ENCODE data around the gene INO80E. TPM values are rescaled to one million over a fixed set of nuclear protein-coding genes. Genes with fewer than 3 reads are reported as not detected.

INO80E gene
- total and polyA plus RNA-seq, 10 donors, result 47.9 to 93.3 (median 71.7) TPM

- no peak for TF ChIP-seq POLR2AphosphoS5 (IDR thresholded peaks at IDR 0.05)
- TF ChIP-seq POLR2A (IDR thresholded peaks at IDR 0.05), result no peak
- no peak for TF ChIP-seq CTCF (IDR thresholded peaks at IDR 0.05 in 8 of 11, conservative IDR thresholded peaks at IDR 0.05 in 3 of 11)
- peaks cover 0 to 19% (median 12%) of the 10 kb centered on the region in 6 donors for H3K4me1 ChIP-seq
- H3K27me3 ChIP-seq (replicated peaks in 1 of 7), result peaks cover 0 to 8% (median 0%) of the 10 kb centered on the region in 7 donors
- H3K9me3 ChIP-seq, result no peaks in the 10 kb centered on the region
- no peak overlapping the region for H3K4me3 ChIP-seq
- WGBS, 5 donors, result 79 to 90% (median 87%) methylated on average over 15 to 17 of the region's 17 CpGs
- DNase-seq, result peak; percentile 58
- intact Hi-C loops (cut with DNase I; ENCODE audit: low total_unique reads), result loop anchor here (5.0 kb wide), 1 partner anchor 42 kb away; the partner anchor contains the start of gene TMEM219
- no peak overlapping the region for H3K27ac ChIP-seq
- H3K36me3 ChIP-seq, result peaks cover 0 to 74% (median 20%) of the 10 kb centered on the region in 6 donors
These were observed 7.8 kb downstream of the INO80E start for GRCh38 chr16:30003670-30004423.

- no peak overlapping the region for H3K27ac ChIP-seq
- H3K4me3 ChIP-seq, result no peak overlapping the region
- WGBS, 5 donors, result 62 to 76% (median 72%) methylated on average over 11 to 19 of the region's 19 CpGs
- peak; percentile 70 for DNase-seq
- peak in 1 of 3 donors; percentile 56 for TF ChIP-seq POLR2AphosphoS5 (IDR thresholded peaks at IDR 0.05)
- no peak for TF ChIP-seq CTCF (IDR thresholded peaks at IDR 0.05 in 8 of 11, conservative IDR thresholded peaks at IDR 0.05 in 3 of 11)
- no peak for TF ChIP-seq POLR2A (IDR thresholded peaks at IDR 0.05)
- peaks cover 0 to 70% (median 20%) of the 10 kb centered on the region in 6 donors for H3K36me3 ChIP-seq
- H3K9me3 ChIP-seq, result no peaks in the 10 kb centered on the region
- peaks cover 0 to 19% (median 12%) of the 10 kb centered on the region in 6 donors for H3K4me1 ChIP-seq
- intact Hi-C loops (cut with DNase I; ENCODE audit: low total_unique reads), result loop anchor here (5.0 kb wide), 1 partner anchor 42 kb away; the partner anchor contains the start of gene TMEM219
- H3K27me3 ChIP-seq (replicated peaks in 1 of 7), result peaks cover 0 to 14% (median 4%) of the 10 kb centered on the region in 7 donors
These were observed 8.4 kb downstream of the INO80E start for GRCh38 chr16:30004424-30004776.

GRCh38 chr16:30004811-30005242, 8.8 kb downstream of the INO80E start:
- Histone ChIP-seq H3K27ac (no peak overlapping the region), H3K4me1 (peaks cover 0 to 20% (median 13%) of the 10 kb centered on the region in 6 donors)
- intact Hi-C loops (cut with DNase I; ENCODE audit: low total_unique reads), result loop anchor here (5.0 kb wide), 2 partner anchors 43 to 308 kb away; partner anchors contain the start of gene TMEM219

GRCh38 chr16:30005341-30006094, 9.5 kb downstream of the INO80E start:
- H3K9me3 ChIP-seq, result no peaks in the 10 kb centered on the region
- peaks cover 0 to 27% (median 19%) of the 10 kb centered on the region in 6 donors for H3K4me1 ChIP-seq
- 57 to 69% (median 67%) methylated on average over 14 to 35 of the region's 35 CpGs for whole genome bisulfite sequencing, 5 donors
- H3K36me3 ChIP-seq, result peaks cover 0 to 58% (median 17%) of the 10 kb centered on the region in 6 donors
- peaks cover 0 to 25% (median 15%) of the 10 kb centered on the region in 7 donors for H3K27me3 ChIP-seq (replicated peaks in 1 of 7)
- no peak overlapping the region for H3K4me3 ChIP-seq
- intact Hi-C loops (cut with DNase I; ENCODE audit: low total_unique reads), result loop anchor here (5.0 kb wide), 1 partner anchor 308 kb away; no protein-coding TSS in a partner anchor
- TF ChIP-seq POLR2AphosphoS5 (IDR thresholded peaks at IDR 0.05) (peak in 1 of 3 donors; percentile 42), CTCF (IDR thresholded peaks at IDR 0.05 in 8 of 11, conservative IDR thresholded peaks at IDR 0.05 in 3 of 11) (peak; percentile 61 to 88 (median 77)), POLR2A (IDR thresholded peaks at IDR 0.05) (no peak)
- H3K27ac ChIP-seq, result no peak overlapping the region
- DNase-seq, result no peak

More at GRCh38 chr16:30004811-30005242, 8.8 kb downstream of the INO80E start:
- H3K36me3 ChIP-seq, result peaks cover 0 to 65% (median 20%) of the 10 kb centered on the region in 6 donors
- no peak overlapping the region for H3K4me3 ChIP-seq
- DNase-seq, result no peak
- peaks cover 0 to 18% (median 8%) of the 10 kb centered on the region in 7 donors for H3K27me3 ChIP-seq (replicated peaks in 1 of 7)
- H3K9me3 ChIP-seq, result no peaks in the 10 kb centered on the region
- WGBS, 5 donors, result 25 to 44% (median 34%) methylated on average over 8 to 11 of the region's 11 CpGs
- TF ChIP-seq POLR2A (IDR thresholded peaks at IDR 0.05) (no peak), POLR2AphosphoS5 (IDR thresholded peaks at IDR 0.05) (peak in 2 of 3 donors; percentile 19 to 36)
